GM21786 (cell line): ENCODE data around the gene ARHGEF28.

Experiments
- ATAC-seq: cut with Tn5 transposase; IDR thresholded peaks from one replicate; pipeline ENCODE4 v1.9.1; 2021; ENCODE audit not compliant: unreplicated experiment

Gene ARHGEF28

GRCh38 chr5:73983644-73984043 lies 357.6 kb downstream of the ARHGEF28 start:
- ATAC-seq, result no peak

- ATAC-seq, result no peak
Observed at GRCh38 chr5:73985145-73985544, 359.1 kb downstream of the ARHGEF28 start.

GRCh38 chr5:73986729-73987128 lies 360.7 kb downstream of the ARHGEF28 start:
- no peak for ATAC-seq

- ATAC-seq, result no peak
Observed at GRCh38 chr5:73987915-73988314, 361.9 kb downstream of the ARHGEF28 start.

- no peak for ATAC-seq
Observed at GRCh38 chr5:73989956-73990355, 364.0 kb downstream of the ARHGEF28 start.
